ENCODE results near the gene NR4A1.

Gene NR4A1

GRCh38 chr12:52018433-52019112 is 32.7 kb upstream of the NR4A1 start:
- no peak for DNase-seq (ENCODE audit: low spot score)

GRCh38 chr12:52019113-52019770 is 32.0 kb upstream of the NR4A1 start:
- DNase-seq (ENCODE audit: low spot score) = no peak

- DNase-seq (ENCODE audit: low spot score) = no peak
These were observed 30.5 kb upstream of the NR4A1 start for GRCh38 chr12:52020539-52021336.

GRCh38 chr12:52022841-52023181 is 28.4 kb upstream of the NR4A1 start:
- DNase-seq (ENCODE audit: low spot score) = no peak

- peak; percentile 90 for DNase-seq (ENCODE audit: low spot score)
These were observed 27.9 kb upstream of the NR4A1 start for GRCh38 chr12:52023182-52023975.

GRCh38 chr12:52023976-52024688 is 27.1 kb upstream of the NR4A1 start:
- no peak for DNase-seq (ENCODE audit: low spot score)

- DNase-seq (ENCODE audit: low spot score) = peak; percentile 57
These were observed 26.4 kb upstream of the NR4A1 start for GRCh38 chr12:52024845-52025230.

GRCh38 chr12:52026263-52026662 is 25.0 kb upstream of the NR4A1 start:
- no peak for DNase-seq (ENCODE audit: low spot score)

- no peak for DNase-seq (ENCODE audit: low spot score)
These were observed 24.0 kb upstream of the NR4A1 start for GRCh38 chr12:52027085-52027843.

GRCh38 chr12:52029685-52030084 is 21.6 kb upstream of the NR4A1 start:
- DNase-seq (ENCODE audit: low spot score) = no peak

- DNase-seq (ENCODE audit: low spot score) = no peak
These were observed 18.8 kb upstream of the NR4A1 start for GRCh38 chr12:52032446-52032803.

GRCh38 chr12:52032804-52033445 is 18.3 kb upstream of the NR4A1 start:
- peak; percentile 99 for DNase-seq (ENCODE audit: low spot score)

GRCh38 chr12:52033446-52034140 is 17.6 kb upstream of the NR4A1 start:
- no peak for DNase-seq (ENCODE audit: low spot score)

- DNase-seq (ENCODE audit: low spot score) = no peak
These were observed 16.1 kb upstream of the NR4A1 start for GRCh38 chr12:52035190-52035589.

GRCh38 chr12:52035926-52036325 is 15.3 kb upstream of the NR4A1 start:
- DNase-seq (ENCODE audit: low spot score) = no peak

GRCh38 chr12:52036587-52037171 is 14.6 kb upstream of the NR4A1 start:
- DNase-seq (ENCODE audit: low spot score) = peak; percentile 89

- no peak for DNase-seq (ENCODE audit: low spot score)
These were observed 13.9 kb upstream of the NR4A1 start for GRCh38 chr12:52037248-52037861.

- no peak for DNase-seq (ENCODE audit: low spot score)
These were observed 12.8 kb upstream of the NR4A1 start for GRCh38 chr12:52038447-52038846.

GRCh38 chr12:52041035-52041434 is 10.2 kb upstream of the NR4A1 start:
- DNase-seq (ENCODE audit: low spot score) = no peak

Data from left forelimb (tissue), 1 donor.